GM21381 (cell line): ENCODE measurements around the gene ZBTB47.

Experiments used
- ATAC-seq: cut with Tn5 transposase; IDR thresholded peaks from one replicate; pipeline ENCODE4 v1.9.1; 2021; ENCODE audit warnings: mild to moderate bottlenecking, moderate library complexity; ENCODE audit not compliant: unreplicated experiment

Gene ZBTB47

GRCh38 chr3:42684632-42685362, 31.3 kb downstream of the ZBTB47 start:
- ATAC-seq: no peak

DNA sequence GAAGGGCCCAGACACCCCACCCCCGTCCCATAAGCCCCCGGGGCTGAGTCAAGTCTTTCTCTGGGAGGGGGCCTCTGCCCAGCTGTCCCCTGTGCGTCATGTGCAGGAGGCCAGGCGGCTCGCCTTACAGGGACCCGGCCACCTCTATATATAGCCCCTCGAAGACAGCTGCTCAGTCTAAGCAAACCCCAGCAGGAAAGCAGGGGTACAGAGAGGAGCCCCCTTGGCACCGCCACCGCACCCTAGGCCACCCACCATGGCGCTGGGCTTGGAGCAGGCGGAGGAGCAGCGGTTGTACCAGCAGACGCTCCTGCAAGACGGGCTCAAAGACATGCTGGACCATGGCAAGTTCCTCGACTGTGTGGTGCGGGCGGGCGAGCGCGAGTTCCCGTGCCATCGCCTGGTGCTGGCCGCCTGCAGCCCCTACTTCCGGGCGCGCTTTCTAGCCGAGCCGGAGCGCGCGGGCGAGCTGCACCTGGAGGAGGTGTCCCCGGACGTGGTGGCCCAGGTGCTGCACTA, 31.9 kb downstream of the ZBTB47 start, which contains the start of gene KLHL40:
KLHL40 (plus strand) TSS at position 175 of the 519 bp plus-strand sequence; CDS start at position 257, 82 bp downstream.
- ATAC-seq: no peak

DNA sequence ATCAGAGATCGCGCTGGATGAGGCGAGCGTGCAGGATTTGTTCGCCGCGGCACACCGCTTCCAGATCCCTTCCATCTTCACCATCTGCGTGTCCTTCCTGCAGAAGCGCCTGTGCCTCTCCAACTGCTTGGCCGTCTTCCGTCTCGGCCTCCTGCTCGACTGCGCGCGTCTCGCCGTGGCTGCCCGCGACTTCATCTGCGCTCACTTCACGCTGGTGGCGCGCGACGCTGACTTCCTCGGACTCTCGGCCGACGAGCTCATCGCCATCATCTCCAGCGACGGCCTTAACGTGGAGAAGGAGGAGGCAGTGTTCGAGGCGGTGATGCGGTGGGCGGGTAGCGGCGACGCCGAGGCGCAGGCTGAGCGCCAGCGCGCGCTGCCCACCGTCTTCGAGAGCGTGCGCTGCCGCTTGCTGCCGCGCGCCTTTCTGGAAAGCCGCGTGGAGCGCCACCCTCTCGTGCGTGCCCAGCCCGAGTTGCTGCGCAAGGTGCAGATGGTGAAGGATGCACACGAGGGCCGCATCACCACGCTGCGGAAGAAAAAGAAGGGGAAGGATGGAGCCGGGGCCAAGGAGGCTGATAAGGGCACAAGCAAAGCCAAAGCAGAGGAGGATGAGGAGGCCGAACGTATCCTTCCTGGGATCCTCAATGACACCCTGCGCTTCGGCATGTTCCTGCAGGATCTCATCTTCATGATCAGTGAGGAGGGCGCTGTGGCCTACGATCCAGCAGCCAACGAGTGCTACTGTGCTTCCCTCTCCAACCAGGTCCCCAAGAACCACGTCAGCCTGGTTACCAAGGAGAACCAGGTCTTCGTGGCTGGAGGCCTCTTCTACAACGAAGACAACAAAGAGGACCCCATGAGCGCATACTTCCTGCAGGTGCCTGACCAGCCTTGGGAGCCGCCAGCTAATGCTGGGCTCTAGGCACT, 32.7 kb downstream of the ZBTB47 start:
- no peak for ATAC-seq

DNA sequence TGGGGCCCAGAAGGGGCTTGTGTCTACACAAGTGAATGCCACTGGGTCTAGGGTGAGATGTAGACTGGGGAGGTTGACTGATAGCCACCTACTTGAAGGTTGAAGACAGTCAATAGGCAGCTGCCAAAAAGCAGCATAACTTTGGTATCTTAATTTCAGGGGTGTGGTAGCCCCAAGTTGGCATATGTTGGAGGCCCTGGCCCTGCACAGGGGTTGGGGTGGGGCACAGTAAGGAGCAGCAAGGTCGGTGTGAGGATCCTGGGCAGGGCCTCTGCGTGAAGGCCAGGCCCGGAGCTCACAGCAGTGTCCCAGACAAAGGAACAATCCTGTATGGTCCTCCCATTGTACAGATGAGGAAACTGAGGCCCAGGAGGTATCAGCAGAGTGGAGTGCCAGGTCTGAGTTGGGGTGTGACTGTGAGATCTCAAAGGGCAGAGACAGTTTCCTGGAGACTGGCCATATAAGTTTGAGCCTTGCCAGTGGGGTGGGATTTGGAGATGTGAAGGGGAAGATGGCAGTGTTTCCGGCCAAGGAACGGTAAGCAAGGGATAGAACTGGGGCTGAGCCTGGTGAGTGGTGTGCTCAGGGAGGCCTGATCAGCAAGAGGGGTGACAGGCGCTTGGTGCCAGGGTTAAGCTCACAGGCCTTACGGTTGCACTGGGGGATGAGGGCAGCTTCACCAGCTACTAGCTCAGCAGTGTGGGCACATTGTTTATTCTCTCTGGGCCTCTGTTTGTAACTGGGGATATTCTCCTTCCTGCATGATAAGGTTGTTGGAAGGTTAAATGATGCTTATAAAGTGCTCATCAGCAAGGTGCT, 33.5 kb downstream of the ZBTB47 start:
- ATAC-seq: no peak

DNA sequence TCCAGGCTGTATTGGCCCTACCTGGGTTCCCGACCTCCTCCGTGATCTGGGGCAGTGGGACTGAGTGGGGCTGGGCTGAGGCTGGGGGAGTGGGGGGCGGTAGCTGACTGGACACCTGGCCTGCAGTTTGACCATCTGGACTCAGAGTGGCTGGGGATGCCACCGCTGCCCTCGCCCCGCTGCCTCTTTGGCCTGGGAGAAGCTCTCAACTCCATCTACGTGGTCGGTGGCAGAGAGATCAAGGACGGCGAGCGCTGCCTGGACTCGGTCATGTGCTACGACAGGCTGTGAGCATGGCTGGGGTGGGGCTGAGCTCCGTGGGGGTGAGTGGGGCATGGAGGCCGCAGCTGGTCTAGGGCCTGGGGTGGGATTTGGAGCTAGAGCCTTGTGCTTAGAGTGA, 34.5 kb downstream of the ZBTB47 start:
- ATAC-seq: no peak

DNA sequence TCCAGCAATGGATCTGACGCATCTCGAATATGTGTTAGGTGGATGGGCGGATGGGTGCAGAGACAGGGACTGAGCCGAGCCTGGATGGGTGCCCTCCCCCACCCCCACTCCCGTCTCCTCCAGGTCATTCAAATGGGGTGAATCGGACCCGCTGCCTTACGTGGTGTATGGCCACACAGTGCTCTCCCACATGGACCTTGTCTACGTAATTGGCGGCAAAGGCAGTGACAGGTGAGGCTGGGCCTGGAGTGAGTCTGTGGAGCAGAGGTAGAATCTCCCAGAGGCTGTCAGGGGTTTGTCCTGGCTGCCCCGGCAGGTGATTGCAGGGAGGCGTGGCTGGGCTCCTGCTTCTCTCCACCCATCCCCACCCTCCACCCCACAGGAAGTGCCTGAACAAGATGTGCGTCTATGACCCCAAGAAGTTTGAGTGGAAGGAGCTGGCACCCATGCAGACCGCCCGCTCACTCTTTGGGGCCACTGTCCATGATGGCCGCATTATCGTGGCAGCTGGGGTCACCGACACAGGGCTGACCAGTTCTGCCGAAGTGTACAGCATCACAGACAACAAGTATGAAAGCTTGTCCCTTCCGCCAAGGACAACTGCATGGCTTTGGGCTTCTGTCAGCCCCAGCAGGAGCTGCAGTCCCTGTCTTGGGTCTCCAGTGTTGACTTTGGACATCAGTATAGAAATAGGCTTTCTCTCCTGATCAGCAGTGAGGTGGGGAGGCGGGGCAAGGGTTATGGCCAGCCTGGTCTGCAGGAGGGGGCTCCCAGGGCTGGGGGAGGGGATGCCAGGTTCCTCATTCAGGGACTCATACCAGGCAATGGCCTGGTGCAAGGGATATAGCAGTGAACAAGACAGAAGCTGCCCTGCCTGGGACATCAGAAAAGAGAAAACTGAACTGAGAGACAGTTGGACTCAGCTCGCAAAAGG, 35.3 kb downstream of the ZBTB47 start:
- ATAC-seq: no peak

- ATAC-seq: no peak
Observed at GRCh38 chr3:42689421-42690014, 36.0 kb downstream of the ZBTB47 start.

GRCh38 chr3:42690191-42690590, 36.7 kb downstream of the ZBTB47 start:
- no peak for ATAC-seq

DNA sequence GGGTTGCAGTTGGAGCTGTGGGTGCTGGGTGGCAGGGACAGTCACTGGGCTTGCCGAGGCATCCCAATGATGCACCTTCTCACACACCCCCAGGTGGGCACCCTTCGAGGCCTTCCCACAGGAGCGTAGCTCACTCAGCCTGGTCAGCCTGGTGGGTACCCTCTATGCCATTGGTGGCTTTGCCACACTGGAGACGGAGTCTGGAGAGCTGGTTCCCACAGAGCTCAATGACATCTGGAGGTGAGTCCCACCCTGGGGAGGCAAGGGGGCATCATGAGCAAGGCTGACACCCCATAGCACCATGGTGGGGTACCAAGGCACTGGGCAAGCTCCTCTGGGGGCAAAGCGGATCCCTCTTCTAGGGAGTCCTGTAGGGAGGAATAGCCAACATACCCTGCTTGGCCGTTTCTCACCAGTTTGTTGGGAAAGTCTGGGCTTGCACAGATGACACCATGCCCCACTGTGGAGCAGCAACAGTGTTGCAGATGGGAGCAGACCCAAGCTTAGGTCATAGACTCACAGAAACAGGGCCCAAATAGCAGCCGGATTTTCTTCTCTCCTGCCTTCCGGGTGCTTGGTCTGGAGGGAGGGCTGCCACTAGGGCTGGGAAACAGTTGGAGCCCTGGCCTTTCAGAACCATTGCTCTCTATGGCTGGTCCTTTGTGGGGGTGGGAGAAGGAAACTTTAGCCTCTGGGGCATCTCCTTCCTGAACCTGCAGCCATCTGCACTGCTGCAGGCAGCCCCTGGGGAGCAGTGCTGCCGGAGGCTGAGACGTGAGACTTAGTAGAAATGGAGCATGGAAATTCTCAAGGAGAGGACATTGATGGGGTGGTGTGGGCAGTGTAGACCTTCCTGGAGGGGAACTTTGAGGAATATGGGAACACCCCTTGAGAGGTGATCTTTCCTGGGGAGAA, 37.5 kb downstream of the ZBTB47 start:
- no peak for ATAC-seq

- no peak for ATAC-seq
Observed at GRCh38 chr3:42691816-42692666, 38.5 kb downstream of the ZBTB47 start.

- no peak for ATAC-seq
Observed at GRCh38 chr3:42692667-42693529, 39.4 kb downstream of the ZBTB47 start.

DNA sequence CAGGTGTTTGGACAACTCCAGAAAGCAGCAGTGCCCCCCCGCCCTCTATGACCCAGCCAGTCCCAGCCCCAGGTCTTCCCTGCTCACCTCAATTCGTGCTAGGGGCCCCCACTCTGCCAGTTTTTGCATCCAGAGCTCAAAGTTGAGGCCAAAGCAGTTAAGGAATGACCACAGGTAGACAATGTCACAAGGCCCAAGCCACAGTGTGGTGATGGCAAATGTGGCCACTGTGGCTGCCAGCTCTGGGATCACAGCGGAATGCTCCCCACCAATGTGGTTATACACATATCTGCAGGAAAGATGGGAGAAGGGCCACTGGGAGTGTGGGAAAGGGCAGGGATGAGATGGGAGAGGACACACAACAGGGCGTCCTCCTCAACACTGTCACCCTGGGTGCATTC, 40.0 kb downstream of the ZBTB47 start:
- no peak for ATAC-seq

DNA sequence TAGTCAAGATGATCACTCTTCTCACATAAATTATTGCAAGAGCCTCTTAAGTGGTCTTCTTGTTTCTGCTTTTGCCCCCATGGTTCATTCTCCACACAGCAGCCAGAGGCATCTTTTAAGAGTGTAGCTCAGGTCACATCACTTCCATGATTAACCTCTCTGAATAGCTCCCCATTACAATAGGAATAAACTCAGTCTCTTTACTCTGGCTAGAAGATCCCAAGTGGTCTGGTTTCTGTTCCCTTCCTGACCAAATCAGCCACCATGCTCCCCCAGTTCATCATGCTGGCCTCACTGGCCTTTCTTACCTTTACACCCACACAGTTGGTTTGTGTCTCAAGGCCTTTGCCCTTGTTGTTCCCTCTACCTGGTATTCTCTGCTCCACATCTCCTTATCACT, 40.9 kb downstream of the ZBTB47 start:
- ATAC-seq: no peak

- ATAC-seq: no peak
Observed at GRCh38 chr3:42696356-42697288, 43.1 kb downstream of the ZBTB47 start.

- ATAC-seq: no peak
Observed at GRCh38 chr3:42697289-42698051, 44.0 kb downstream of the ZBTB47 start.
